Neural crest cell (in vitro differentiated cells): Measurements from ENCODE around the gene IPO4. TPM values are rescaled to one million over a fixed set of nuclear protein-coding genes. Genes with fewer than 3 reads are reported as not detected.

Experiments used
- DNase-seq: peaks from one replicate; pipeline ENCODE4 v3.0.0; 2021; ENCODE audit warnings: low read depth, mixed read lengths, low spot score
- H3K27ac Mint-ChIP-seq: one replicate; pipeline ENCODE4 v1.8.0; 2021; ENCODE audit warnings: mild to moderate bottlenecking, mixed read lengths; ENCODE audit not compliant: unreplicated experiment
- H3K27me3 Mint-ChIP-seq: 2 replicates; pipeline ENCODE4 v1.8.0; 2021; ENCODE audit warnings: low read depth, mild to moderate bottlenecking, mixed read lengths
- H3K36me3 Mint-ChIP-seq: 2 replicates; pipeline ENCODE4 v1.8.0; 2021; ENCODE audit warnings: low read depth, mild to moderate bottlenecking, mixed read lengths
- H3K4me1 Mint-ChIP-seq: 2 replicates; pipeline ENCODE4 v1.8.0; 2021; ENCODE audit warnings: mixed read lengths
- H3K4me3 Mint-ChIP-seq: one replicate; pipeline ENCODE4 v1.8.0; 2021; ENCODE audit warnings: mild to moderate bottlenecking, mixed read lengths
- H3K9me3 Mint-ChIP-seq: 2 replicates; pipeline ENCODE4 v1.8.0; 2021; ENCODE audit warnings: mixed read lengths
- CTCF ChIP-seq: fragments of 200-600 bp; sonication (generic); conservative IDR thresholded peaks from 2 replicates; pipeline ENCODE4 v1.5.0; 2021; ENCODE audit warnings: antibody characterized with exemption, mild to moderate bottlenecking
- microRNA-seq: library from miRNA; unstranded; fragments of <30 nt; microRNA quantifications from one replicate; pipeline ENCODE4, GENCODE V29; 2020
- total RNA-seq: library from RNA; stranded (reverse); gene quantifications from 2 replicates; pipeline ENCODE4 v1.2.1, GENCODE V29; 2021

Gene IPO4
- total RNA-seq, 1 donor from 2014 or later = 88.3 TPM

- no peak for TF ChIP-seq CTCF
Observed at GRCh38 chr14:24132976-24133375, 55.6 kb downstream of the IPO4 start.

GRCh38 chr14:24132061-24132685, 56.4 kb downstream of the IPO4 start:
- TF ChIP-seq CTCF = no peak
- Mint-ChIP-seq H3K9me3 (no peaks in the 10 kb centered on the region), H3K36me3 (no peaks in the 10 kb centered on the region), H3K27ac (peak overlapping the region; percentile 53), H3K4me3 (peak overlapping the region; percentile 25), H3K4me1 (peaks cover 15% of the 10 kb centered on the region), H3K27me3 (no peaks in the 10 kb centered on the region)
- DNase-seq = no peak

More at GRCh38 chr14:24132976-24133375, 55.6 kb downstream of the IPO4 start:
- no peak for DNase-seq
- Mint-ChIP-seq H3K4me3 (peak overlapping the region; percentile 23), H3K36me3 (no peaks in the 10 kb centered on the region), H3K27me3 (no peaks in the 10 kb centered on the region), H3K4me1 (peaks cover 15% of the 10 kb centered on the region), H3K9me3 (no peaks in the 10 kb centered on the region), H3K27ac (no peak overlapping the region)

- no peaks in the 10 kb centered on the region for H3K36me3 Mint-ChIP-seq
- peak overlapping the region; percentile 53 for H3K27ac Mint-ChIP-seq
- peaks cover 8% of the 10 kb centered on the region for H3K4me1 Mint-ChIP-seq
- H3K4me3 Mint-ChIP-seq = peak overlapping the region; percentile 25
- DNase-seq = no peak
- H3K27me3 Mint-ChIP-seq = no peaks in the 10 kb centered on the region
- no peaks in the 10 kb centered on the region for H3K9me3 Mint-ChIP-seq
- TF ChIP-seq CTCF = no peak
Observed at GRCh38 chr14:24131549-24131966, 57.1 kb downstream of the IPO4 start.

GRCh38 chr14:24130717-24131548, 57.7 kb downstream of the IPO4 start:
- Mint-ChIP-seq H3K4me3 (peak overlapping the region; percentile 65), H3K27ac (no peak overlapping the region), H3K9me3 (no peaks in the 10 kb centered on the region), H3K4me1 (peaks cover 7% of the 10 kb centered on the region), H3K27me3 (no peaks in the 10 kb centered on the region), H3K36me3 (no peaks in the 10 kb centered on the region)
- DNase-seq = no peak
- TF ChIP-seq CTCF = no peak

GRCh38 chr14:24130380-24130716, 58.3 kb downstream of the IPO4 start, which contains the start of gene FITM1:
FITM1 (plus strand) TSS chr14:24130659; CDS start chr14:24131564, 905 bp downstream.
- H3K9me3 Mint-ChIP-seq = no peaks in the 10 kb centered on the region
- no peak for TF ChIP-seq CTCF
- no peaks in the 10 kb centered on the region for H3K27me3 Mint-ChIP-seq
- no peak within 1 kb of the TSS for H3K27ac Mint-ChIP-seq
- H3K36me3 Mint-ChIP-seq = no peaks in the 10 kb centered on the region
- peaks cover 3% of the 10 kb centered on the region for H3K4me1 Mint-ChIP-seq
- DNase-seq = no peak
- H3K4me3 Mint-ChIP-seq = peak within 1 kb of the TSS; percentile 65

Small RNA genes within 50 kb of the gene (microRNA-seq; reads per million reads assigned to microRNA genes)
- not detected for gene MIR7703

Other genes with a start within 250 kb of the IPO4 start
- gene DHRS4, start 235.0 kb downstream of the IPO4 start, total RNA-seq = 17.4 and 19.7 TPM in 2 replicates
- gene DHRS4L2, start 199.9 kb downstream of the IPO4 start, total RNA-seq = 15.1 and 17.1 TPM in 2 replicates
- 9.3 and 9.4 TPM in 2 replicates for gene CARMIL3, start 136.8 kb downstream of the IPO4 start, total RNA-seq
- not detected in 2 replicates for gene CPNE6, start 117.3 kb downstream of the IPO4 start, total RNA-seq
- gene PCK2, start 94.5 kb downstream of the IPO4 start, total RNA-seq = 26.1 and 26.7 TPM in 2 replicates
- gene DCAF11, start 74.0 kb downstream of the IPO4 start, total RNA-seq = 52.5 and 53.9 TPM in 2 replicates
- 1.2 and 2.3 TPM in 2 replicates for gene NRL, start 73.9 kb downstream of the IPO4 start, total RNA-seq
- gene FITM1, start 58.2 kb downstream of the IPO4 start, total RNA-seq = 0.42 and 0.66 TPM in 2 replicates
- 81.4 and 88.5 TPM in 2 replicates for gene PSME1, start 52.6 kb downstream of the IPO4 start, total RNA-seq
- 28.3 and 30.3 TPM in 2 replicates for gene EMC9, start 47.2 kb downstream of the IPO4 start, total RNA-seq
- gene PSME2, start 42.2 kb downstream of the IPO4 start, total RNA-seq = 125 and 131 TPM in 2 replicates
- 65.5 and 82.2 TPM in 2 replicates for gene RNF31, start 41.3 kb downstream of the IPO4 start, total RNA-seq
- gene IRF9, start 27.6 kb downstream of the IPO4 start, total RNA-seq = 22.9 and 23.0 TPM in 2 replicates
- 160 and 163 TPM in 2 replicates for gene REC8, start 16.7 kb downstream of the IPO4 start, total RNA-seq
- 45.6 and 47.4 TPM in 2 replicates for gene TM9SF1, start 6.6 kb upstream of the IPO4 start, total RNA-seq
- 0.47 and 0.48 TPM in 2 replicates for gene TSSK4, start 16.9 kb upstream of the IPO4 start, total RNA-seq
- 42.2 and 44.7 TPM in 2 replicates for gene CHMP4A, start 24.7 kb upstream of the IPO4 start, total RNA-seq
- 19.0 and 25.9 TPM in 2 replicates for gene MDP1, start 27.2 kb upstream of the IPO4 start, total RNA-seq
- 191 and 208 TPM in 2 replicates for gene NEDD8, start 43.6 kb upstream of the IPO4 start, total RNA-seq
- 64.0 and 66.2 TPM in 2 replicates for gene GMPR2, start 44.1 kb upstream of the IPO4 start, total RNA-seq
- 63.4 and 66.7 TPM in 2 replicates for gene TINF2, start 53.8 kb upstream of the IPO4 start, total RNA-seq
- gene TGM1, start 74.4 kb upstream of the IPO4 start, total RNA-seq = 4.5 and 6.4 TPM in 2 replicates
- gene RABGGTA, start 82.8 kb upstream of the IPO4 start, total RNA-seq = 22.8 and 25.4 TPM in 2 replicates
- 17.2 and 19.1 TPM in 2 replicates for gene DHRS1, start 111.0 kb upstream of the IPO4 start, total RNA-seq
- 34.5 and 34.8 TPM in 2 replicates for gene NOP9, start 111.0 kb upstream of the IPO4 start, total RNA-seq
- not detected in 2 replicates for gene CIDEB, start 119.2 kb upstream of the IPO4 start, total RNA-seq
- 7.9 and 9.4 TPM in 2 replicates for gene LTB4R2, start 121.3 kb upstream of the IPO4 start, total RNA-seq
- gene LTB4R, start 122.7 kb upstream of the IPO4 start, total RNA-seq = 4.7 and 5.3 TPM in 2 replicates
- 0.49 TPM in 1 of 2 replicates, not detected in the other for gene ADCY4, start 146.3 kb upstream of the IPO4 start, total RNA-seq
- gene RIPK3, start 151.2 kb upstream of the IPO4 start, total RNA-seq = not detected in 2 replicates
- 44.3 and 47.8 TPM in 2 replicates for gene NFATC4, start 179.4 kb upstream of the IPO4 start, total RNA-seq
- gene NYNRIN, start 210.2 kb upstream of the IPO4 start, total RNA-seq = 10.3 and 10.4 TPM in 2 replicates
- gene CBLN3, start 240.9 kb upstream of the IPO4 start, total RNA-seq = 0.86 and 1.0 TPM in 2 replicates
- gene KHNYN, start 241.1 kb upstream of the IPO4 start, total RNA-seq = 49.3 and 52.3 TPM in 2 replicates